HAP-1 (cell line): ENCODE results near the gene DGKA.
A peak's percentile ranks its signal among the peaks of the same experiment; 100 is the strongest.
"Not testable (repeated sequence)": the region's sequence is repeated elsewhere in the genome, so short reads cannot be mapped to it uniquely, and the experiment has no call there.

ENCODE experiments used
- DNase-seq, 2 experiments: peaks; one replicate each; pipeline ENCODE4 v3.0.0-alpha.2; 2016 to 2020; ENCODE audit warnings: low spot score in 2 of 2
- H3K27me3 ChIP-seq: fragments of 250-450 bp; sonication (Bioruptor Pico); 2 replicates; pipeline ENCODE4 v1.5.1; 2020; ENCODE audit warnings: low read depth, mild to moderate bottlenecking, moderate library complexity
- H3K36me3 ChIP-seq: fragments of 250-450 bp; sonication (Bioruptor Pico); replicated peaks from 2 replicates; pipeline ENCODE4 v1.5.1; 2020; ENCODE audit warnings: mild to moderate bottlenecking
- H3K4me1 ChIP-seq: fragments of 250-450 bp; sonication (Bioruptor Pico); 2 replicates; pipeline ENCODE4 v1.5.1; 2020; ENCODE audit warnings: mild to moderate bottlenecking
- H3K4me3 ChIP-seq: fragments of 250-450 bp; sonication (Bioruptor Pico); 2 replicates; pipeline ENCODE4 v1.5.1; 2020; ENCODE audit warnings: mild to moderate bottlenecking, moderate library complexity
- H3K9me3 ChIP-seq: fragments of 250-450 bp; sonication (Bioruptor Pico); 2 replicates; pipeline ENCODE4 v1.5.1; 2020; ENCODE audit warnings: mild to moderate bottlenecking, moderate library complexity
- in situ Hi-C: fragments of 300-500 bp; cut with MboI; formaldehyde crosslinking; loops from 3 replicates; pipeline ENCODE4 v1.14.3; 2020; ENCODE audit warnings: low sequenced_read_pairs, inconsistent platforms, mixed read lengths

The DGKA gene

DNA sequence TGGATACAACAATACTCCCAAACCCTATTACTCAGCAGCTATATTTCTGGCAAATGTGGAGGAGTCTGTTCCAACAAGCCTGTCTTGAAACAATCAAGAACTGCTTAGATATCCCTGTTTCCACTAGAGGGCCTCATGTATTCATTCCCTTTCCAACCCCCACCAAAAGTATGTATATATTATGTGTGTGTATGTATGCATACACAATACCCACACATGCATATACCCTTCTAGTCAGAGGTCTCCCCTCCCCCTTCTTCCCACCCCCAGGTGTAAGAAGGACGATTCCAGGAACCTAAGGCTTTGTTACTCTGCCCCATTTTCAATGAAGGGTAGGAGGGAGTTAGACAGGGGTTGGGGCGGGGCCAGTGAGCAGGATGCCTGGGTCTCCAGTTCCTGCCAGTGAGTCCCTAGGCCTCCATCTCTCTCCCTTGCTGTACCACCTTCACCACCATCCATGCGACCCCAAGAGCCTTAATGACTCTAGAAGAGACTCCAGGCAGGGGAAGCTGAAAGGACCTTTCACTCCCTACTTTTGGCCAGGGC lies at the start of gene DGKA:
Gene DGKA, plus strand, starts transcription at position 392 of the 546 bp plus-strand sequence. CDS start 5,342 bp downstream, outside the sequence.
- Histone ChIP-seq H3K4me1 (peaks cover 26% of the 10 kb centered on the region), H3K27me3 (no peaks in the 10 kb centered on the region), H3K9me3 (no peaks in the 10 kb centered on the region), H3K4me3 (peak within 1 kb of the TSS; percentile 42), H3K36me3 (no peaks in the 10 kb centered on the region; the same call in 1 of the 2 replicates)
- in situ Hi-C loops = no loop called here
- peak; percentile 74 to 75 for DNase-seq

DNA sequence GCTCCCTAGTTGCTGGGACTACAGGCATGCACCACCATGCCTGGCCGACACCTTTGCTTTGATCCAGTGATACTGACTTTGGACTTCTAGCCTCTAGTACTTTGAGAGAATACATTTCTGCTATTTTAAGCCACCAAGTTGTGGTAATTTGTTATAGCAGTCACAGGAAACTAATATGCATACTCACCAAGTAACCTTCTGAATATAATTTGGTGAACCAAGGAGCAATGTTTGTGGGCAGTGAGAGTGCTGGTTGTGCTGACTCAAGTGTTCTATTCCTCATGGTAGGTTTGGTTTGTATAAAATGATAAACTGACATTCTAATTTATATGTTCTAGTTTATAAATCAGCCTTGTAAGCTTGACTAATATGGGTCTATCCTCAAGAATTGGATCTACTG lies 45.8 kb upstream of the DGKA start:
- no peaks in the 10 kb centered on the region for H3K27me3 ChIP-seq
- no peaks in the 10 kb centered on the region for H3K9me3 ChIP-seq
- peaks cover 11% of the 10 kb centered on the region for H3K4me1 ChIP-seq
- no peak overlapping the region for H3K4me3 ChIP-seq
- DNase-seq = no peak
- H3K36me3 ChIP-seq = no peaks in the 10 kb centered on the region
- in situ Hi-C loops = no loop called here

- Histone ChIP-seq H3K27me3 (no peaks in the 10 kb centered on the region), H3K4me3 (no peak overlapping the region), H3K4me1 (peaks cover 2% of the 10 kb centered on the region; the same call in 1 of the 2 replicates), H3K36me3 (no peaks in the 10 kb centered on the region), H3K9me3 (no peaks in the 10 kb centered on the region)
- in situ Hi-C loops = no loop called here
- DNase-seq = no peak
These were observed 39.7 kb upstream of the DGKA start for GRCh38 chr12:55891310-55891709.

GRCh38 chr12:55893723-55894122 lies 37.2 kb upstream of the DGKA start:
- in situ Hi-C loops = no loop called here
- H3K36me3 ChIP-seq = no peaks in the 10 kb centered on the region
- no peaks in the 10 kb centered on the region for H3K9me3 ChIP-seq
- no peaks in the 10 kb centered on the region for H3K27me3 ChIP-seq
- DNase-seq = no peak
- H3K4me3 ChIP-seq = no peak overlapping the region
- H3K4me1 ChIP-seq = no peaks in the 10 kb centered on the region

DNA sequence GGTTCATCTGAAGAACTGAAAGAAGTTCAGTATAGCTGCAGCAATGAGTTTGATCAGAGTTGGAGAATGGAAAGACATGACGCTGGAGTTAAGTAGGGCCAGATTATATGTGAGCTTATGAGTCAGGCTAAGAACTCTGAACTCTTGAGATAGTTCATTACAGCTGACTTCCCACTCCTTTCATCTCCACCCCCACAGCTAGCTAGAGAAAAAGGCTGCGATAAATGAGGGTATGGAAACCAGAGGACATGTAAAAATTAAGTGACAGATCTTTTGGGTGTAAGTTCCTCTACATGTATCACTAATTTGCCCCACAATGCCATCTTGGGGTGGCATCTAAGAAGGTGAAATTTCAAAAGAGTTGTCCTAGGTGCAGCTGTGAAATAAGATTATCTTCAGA lies 31.9 kb upstream of the DGKA start:
- Histone ChIP-seq H3K36me3 (peaks cover 5% of the 10 kb centered on the region), H3K4me1 (no peaks in the 10 kb centered on the region), H3K27me3 (no peaks in the 10 kb centered on the region), H3K4me3 (no peak overlapping the region), H3K9me3 (no peaks in the 10 kb centered on the region)
- no peak for DNase-seq
- in situ Hi-C loops = no loop called here

GRCh38 chr12:55901881-55902490 lies 29.0 kb upstream of the DGKA start:
- Histone ChIP-seq H3K36me3 (peaks cover 5% of the 10 kb centered on the region), H3K27me3 (no peaks in the 10 kb centered on the region), H3K4me1 (no peaks in the 10 kb centered on the region), H3K4me3 (no peak overlapping the region), H3K9me3 (no peaks in the 10 kb centered on the region)
- in situ Hi-C loops = no loop called here
- DNase-seq = no peak

DNA sequence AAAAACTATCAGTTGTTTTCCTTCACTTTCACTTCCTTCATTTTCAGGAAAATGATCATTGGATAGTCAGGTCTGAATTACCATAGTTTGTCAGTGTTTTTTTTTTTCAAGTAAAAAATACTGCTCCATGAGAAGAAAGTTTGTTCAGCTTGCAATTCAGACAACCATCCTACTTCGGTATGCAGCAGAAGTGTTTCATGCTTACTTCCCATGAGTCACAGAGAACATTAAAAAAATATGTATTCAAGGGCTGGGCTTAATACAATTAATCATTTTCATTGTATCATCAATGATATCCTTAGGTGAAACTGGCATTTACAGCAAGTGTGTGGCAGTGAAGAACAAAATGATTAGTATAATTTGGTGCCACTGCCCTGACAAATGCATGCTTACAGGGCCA lies 24.9 kb upstream of the DGKA start:
- Histone ChIP-seq H3K27me3 (no peaks in the 10 kb centered on the region), H3K4me3 (no peak overlapping the region), H3K36me3 (no peaks in the 10 kb centered on the region; the same call in 1 of the 2 replicates), H3K9me3 (no peaks in the 10 kb centered on the region), H3K4me1 (peaks cover 16% of the 10 kb centered on the region)
- in situ Hi-C loops = no loop called here
- no peak for DNase-seq

GRCh38 chr12:55908726-55909512 lies 22.0 kb upstream of the DGKA start:
- no peaks in the 10 kb centered on the region for H3K27me3 ChIP-seq
- DNase-seq = peak; percentile 43 to 59
- no peak overlapping the region for H3K4me3 ChIP-seq
- no peaks in the 10 kb centered on the region for H3K9me3 ChIP-seq
- peaks cover 9% of the 10 kb centered on the region for H3K36me3 ChIP-seq
- in situ Hi-C loops = no loop called here
- H3K4me1 ChIP-seq = peaks cover 16% of the 10 kb centered on the region

DNA sequence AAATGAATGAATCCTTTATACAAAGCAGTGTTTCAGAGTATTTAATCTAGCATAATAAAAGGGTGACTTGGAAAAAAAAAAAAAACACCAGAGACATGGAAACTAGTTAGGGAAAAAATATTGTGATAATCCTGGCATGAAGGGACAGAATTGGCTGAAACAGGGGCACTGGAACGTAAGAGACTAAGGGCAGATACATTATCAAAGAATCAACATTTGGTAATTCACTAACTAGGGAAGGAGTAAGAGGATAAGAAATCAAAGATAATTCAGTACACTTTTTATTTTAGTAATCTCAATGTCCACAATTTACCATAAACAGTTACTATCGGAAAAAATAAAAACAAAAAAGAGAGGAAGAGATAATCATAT lies 21.5 kb upstream of the DGKA start:
- H3K4me3 ChIP-seq = no peak overlapping the region
- no peak for DNase-seq
- in situ Hi-C loops = no loop called here
- H3K4me1 ChIP-seq = peaks cover 16% of the 10 kb centered on the region
- H3K36me3 ChIP-seq = peaks cover 9% of the 10 kb centered on the region
- no peaks in the 10 kb centered on the region for H3K27me3 ChIP-seq
- no peaks in the 10 kb centered on the region for H3K9me3 ChIP-seq

DNA sequence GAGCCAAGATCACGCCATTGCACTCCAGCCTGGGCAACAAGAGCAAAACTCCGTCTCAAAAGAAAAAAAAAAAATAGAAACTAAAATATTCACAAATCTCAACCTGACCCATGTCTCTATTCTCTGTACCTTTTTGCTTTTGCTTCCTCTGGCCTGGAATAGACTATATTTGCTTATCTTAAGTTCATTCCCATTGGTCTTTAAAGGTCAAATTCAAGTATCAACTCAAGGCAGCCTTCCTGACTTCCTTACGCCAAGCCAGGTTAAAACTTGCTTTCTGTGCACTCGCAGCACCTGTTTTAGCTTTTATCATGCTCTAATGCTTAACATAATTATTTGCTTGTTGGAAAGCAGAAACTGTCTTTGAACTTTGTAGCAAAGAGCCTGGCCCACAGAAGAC lies 18.1 kb upstream of the DGKA start:
- Histone ChIP-seq H3K4me3 (no peak overlapping the region), H3K27me3 (no peaks in the 10 kb centered on the region), H3K9me3 (no peaks in the 10 kb centered on the region), H3K36me3 (peaks cover 9% of the 10 kb centered on the region), H3K4me1 (peaks cover 16% of the 10 kb centered on the region)
- in situ Hi-C loops = no loop called here
- DNase-seq = no peak

DNA sequence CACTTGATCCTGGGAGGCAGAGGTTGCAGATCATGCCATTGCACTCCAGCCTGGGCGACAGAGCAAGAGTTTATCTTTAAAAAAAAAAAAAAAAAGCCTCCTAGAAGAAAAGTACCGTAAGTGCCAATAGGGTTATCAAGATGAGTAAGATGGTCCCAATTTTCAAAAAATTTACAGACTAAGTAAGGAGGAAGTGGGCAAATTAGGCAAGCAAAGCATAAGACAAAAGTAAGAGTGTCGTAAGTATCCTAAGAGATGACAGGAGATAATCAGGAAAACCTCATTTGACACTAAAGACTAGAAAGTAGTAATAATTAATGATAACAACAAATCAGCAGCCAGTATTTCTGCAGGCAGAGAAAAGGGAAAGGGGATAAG lies 15.5 kb upstream of the DGKA start:
- Histone ChIP-seq H3K9me3 (no peaks in the 10 kb centered on the region), H3K36me3 (peaks cover 9% of the 10 kb centered on the region), H3K4me3 (no peak overlapping the region), H3K27me3 (no peaks in the 10 kb centered on the region), H3K4me1 (no peaks in the 10 kb centered on the region)
- no peak for DNase-seq
- in situ Hi-C loops = no loop called here

DNA sequence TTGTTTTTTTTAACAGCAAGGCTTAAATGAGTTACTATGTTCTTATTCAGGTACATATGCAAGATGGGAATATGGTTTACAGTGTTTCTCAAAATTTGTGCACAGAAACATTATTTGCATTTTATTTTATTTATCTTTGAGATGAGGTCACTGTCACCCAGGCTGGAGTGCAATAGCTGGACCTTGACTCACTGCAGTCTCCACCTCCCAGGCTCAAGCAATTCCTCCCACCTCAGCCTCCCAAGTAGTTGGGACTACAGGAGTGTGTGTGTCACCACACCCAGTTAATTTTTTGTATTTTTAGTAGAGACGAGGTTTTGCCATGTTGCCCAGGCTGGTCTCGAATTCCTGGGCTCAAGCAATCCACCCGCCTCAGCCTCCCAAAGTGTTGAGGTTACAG lies 11.9 kb upstream of the DGKA start:
- H3K4me1 ChIP-seq, DNase-seq, H3K36me3 ChIP-seq, H3K4me3 ChIP-seq, in situ Hi-C loops, H3K27me3 ChIP-seq, H3K9me3 ChIP-seq: not testable (repeated sequence)

- Histone ChIP-seq H3K4me1 (no peaks in the 10 kb centered on the region; the same call in 1 of the 2 replicates), H3K4me3 (no peak overlapping the region), H3K9me3 (no peaks in the 10 kb centered on the region), H3K27me3 (no peaks in the 10 kb centered on the region), H3K36me3 (peaks cover 3% of the 10 kb centered on the region)
- DNase-seq = no peak
- in situ Hi-C loops = no loop called here
These were observed 8.8 kb upstream of the DGKA start for GRCh38 chr12:55922126-55922525.

DNA sequence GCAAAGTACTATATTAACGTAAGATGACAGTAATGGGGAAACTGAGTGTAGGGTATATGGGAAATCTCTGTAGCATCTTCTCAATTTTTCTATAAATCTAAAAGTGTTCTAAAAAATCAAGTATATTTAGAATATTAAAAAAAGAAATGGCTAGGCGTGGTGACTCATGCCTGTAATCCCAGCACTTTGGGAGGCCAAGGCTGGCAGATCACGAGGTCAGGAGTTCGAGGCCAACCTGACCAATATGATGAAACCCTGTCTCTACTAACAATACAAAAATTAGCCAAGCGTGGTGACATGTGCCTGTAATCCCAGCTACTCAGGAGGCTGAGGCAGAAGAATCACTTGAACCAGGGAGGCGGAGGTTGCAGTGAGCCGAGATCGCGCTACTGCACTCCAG lies 7.3 kb upstream of the DGKA start:
- H3K27me3 ChIP-seq, H3K9me3 ChIP-seq, DNase-seq, in situ Hi-C loops, H3K4me1 ChIP-seq, H3K4me3 ChIP-seq, H3K36me3 ChIP-seq: not testable (repeated sequence)
